Adrenal gland (tissue), 12 donors: ENCODE data around the gene ZDHHC14. TPM values are rescaled to one million over a fixed set of nuclear protein-coding genes. Genes with fewer than 3 reads are reported as not detected.

Experiments used
- DNase-seq, 7 donors: peaks; one replicate each; pipeline ENCODE4 v3.0.0-alpha.2; 2019 to 2020
- H3K27ac ChIP-seq, 5 donors: fragments of 200-600 bp; sonication (generic) in 4 of 5; 1 replicate in 3 of 5; 2 replicates in 2 of 5; pipeline versions ENCODE4 v1.5.1 to v1.8.0; 2016 to 2020; ENCODE audit warnings: mild to moderate bottlenecking in 1 of 5
- H3K27me3 ChIP-seq: fragments of 200-600 bp; 2 replicates; pipeline ENCODE4 v1.8.0; 2021
- H3K36me3 ChIP-seq, 2 donors: fragments of 200-600 bp; replicated peaks in 1 of 2; 1 replicate in 1 of 2; 2 replicates in 1 of 2; pipeline versions ENCODE4 v1.5.1 to v1.8.0; 2018 to 2022
- H3K4me1 ChIP-seq, 2 donors: fragments of 200-600 bp; replicated peaks in 1 of 2; 1 replicate in 1 of 2; 2 replicates in 1 of 2; pipeline versions ENCODE4 v1.5.1 to v1.8.0; 2018 to 2021
- H3K4me3 ChIP-seq, 4 donors: fragments of 200-600 bp; sonication (generic) in 3 of 4; one replicate each; pipeline ENCODE4 v1.5.1; 2016 to 2018
- H3K9me3 ChIP-seq, 3 donors: fragments of 200-600 bp; sonication (generic) in 1 of 3; replicated peaks in 1 of 3; 1 replicate in 2 of 3; 2 replicates in 1 of 3; pipeline versions ENCODE4 v1.5.1 to v1.8.0; 2016 to 2021
- POLR2A ChIP-seq, 2 donors: fragments of 450-650 bp; IDR thresholded peaks; one replicate each; pipeline ENCODE4 v1.6.1; 2017; ENCODE audit warnings: antibody characterized with exemption in 2 of 2, mild to moderate bottlenecking in 2 of 2, moderate library complexity in 1 of 2
- WGBS, 4 donors: extraction: QIAGEN DNeasy Blood & Tissue Kit in 2 of 4; methylation state at CpG; one replicate each; pipeline versions ENCODE4 v1.1.5 to v1.1.7; 2013 to 2017; 5-methylcytosine and 5-hydroxymethylcytosine counted together
- intact Hi-C, 2 donors: fragments of 100-400 bp; cut with DNase I; formaldehyde crosslinking; loops; one replicate each; pipeline versions ENCODE4 v1.14.1 to v1.15.0; 2022 to 2023
- polyA plus RNA-seq, 3 donors: library from polyadenylated mRNA; stranded (reverse); fragments of 200-250 nt in 2 of 3; fragments of 350-450 nt in 1 of 3; fragmentation: Illumina TruSeq in 1 of 3; extraction: RNeasy Lipid Tissue Mini Kit (QIAGEN cat#74804) in 1 of 3; gene quantifications; one replicate each; pipeline ENCODE4 v1.2.3, GENCODE V29; 2013 to 2014
- total RNA-seq, 9 donors: library from RNA; depleted of rRNA in 4 of 9; stranded (reverse); fragments of >200 nt in 4 of 9; fragments of 120-200 nt in 1 of 9; fragmentation: NEBNext Ultra II Directional in 1 of 9; extraction: Animal tissue kit (Norgen Biotek cat#: 25700) in 1 of 9; gene quantifications; one replicate each; pipeline versions ENCODE4 v1.1.0 to v1.2.4, GENCODE V29; 2013 to 2023
- TF ChIP-seq, protein P1 (sequence below), 6 experiments: fragments of 450-650 bp in 4 of 6; fragments of 200-600 bp in 2 of 6; sonication (generic) in 1 of 6; IDR thresholded peaks; 1 replicate in 5 of 6; 2 replicates in 1 of 6; pipeline versions ENCODE4 v1.5.1 to v1.8.0; 2016 to 2021; ENCODE audit warnings: antibody characterized with exemption in 6 of 6, mild to moderate bottlenecking in 2 of 6, moderate library complexity in 1 of 6
- donor health status: healthy with polysubstance abuse.
- donor health status: Bipolar disorder and iron deficiency.
- donor health status: DM: yes; HTN: yes; CAD: no.
- donor health status: DM: no; HTN: no; CAD: no.
- donor health status: DM: no; HTN: no; CAD: no.
- donor health status: DM: yes; HTN: yes; CAD: no.

The ZDHHC14 gene
- total and polyA plus RNA-seq, 12 donors, result 3.8 to 14.3 (median 8.8) TPM

DNA sequence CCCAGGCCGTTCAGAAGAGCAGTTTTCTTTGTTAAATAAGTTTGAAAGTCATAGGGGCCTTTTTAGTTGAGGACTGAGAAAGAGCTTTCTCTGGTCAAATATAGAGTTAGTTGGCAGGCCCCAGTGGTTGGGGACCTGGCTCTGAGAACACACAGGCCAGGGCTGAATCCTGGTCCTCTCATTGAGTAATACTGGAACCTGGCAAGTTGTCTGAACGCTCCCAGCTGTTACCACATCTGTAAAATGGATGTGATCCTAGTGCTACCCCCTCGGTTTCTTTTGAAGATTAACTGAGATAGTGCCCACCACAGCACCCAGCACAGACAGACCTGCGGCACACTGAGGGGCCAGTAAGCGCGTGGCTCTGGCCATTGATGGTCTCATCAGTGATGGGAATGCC, 215.5 kb downstream of the ZDHHC14 start:
- no peak overlapping the region for H3K27ac ChIP-seq
- DNase-seq, result peak in 1 of 7 donors; percentile 28
- 87 to 93% (median 89%) methylated on average over 5 to 6 of the region's 6 CpGs for WGBS, 4 donors
- no peaks in the 10 kb centered on the region for H3K27me3 ChIP-seq
- intact Hi-C loops, result loop anchor here in 1 of 2 donors (10.0 kb wide), 1 partner anchor 282 kb away; no protein-coding TSS in a partner anchor
- no peaks in the 10 kb centered on the region for H3K4me1 ChIP-seq
- H3K36me3 ChIP-seq, result no peaks in the 10 kb centered on the region
- no peak overlapping the region for H3K4me3 ChIP-seq
- H3K9me3 ChIP-seq, result no peaks in the 10 kb centered on the region
- no peak for TF ChIP-seq POLR2A (IDR thresholded peaks at IDR 0.05)
- TF ChIP-seq, protein P1, sequence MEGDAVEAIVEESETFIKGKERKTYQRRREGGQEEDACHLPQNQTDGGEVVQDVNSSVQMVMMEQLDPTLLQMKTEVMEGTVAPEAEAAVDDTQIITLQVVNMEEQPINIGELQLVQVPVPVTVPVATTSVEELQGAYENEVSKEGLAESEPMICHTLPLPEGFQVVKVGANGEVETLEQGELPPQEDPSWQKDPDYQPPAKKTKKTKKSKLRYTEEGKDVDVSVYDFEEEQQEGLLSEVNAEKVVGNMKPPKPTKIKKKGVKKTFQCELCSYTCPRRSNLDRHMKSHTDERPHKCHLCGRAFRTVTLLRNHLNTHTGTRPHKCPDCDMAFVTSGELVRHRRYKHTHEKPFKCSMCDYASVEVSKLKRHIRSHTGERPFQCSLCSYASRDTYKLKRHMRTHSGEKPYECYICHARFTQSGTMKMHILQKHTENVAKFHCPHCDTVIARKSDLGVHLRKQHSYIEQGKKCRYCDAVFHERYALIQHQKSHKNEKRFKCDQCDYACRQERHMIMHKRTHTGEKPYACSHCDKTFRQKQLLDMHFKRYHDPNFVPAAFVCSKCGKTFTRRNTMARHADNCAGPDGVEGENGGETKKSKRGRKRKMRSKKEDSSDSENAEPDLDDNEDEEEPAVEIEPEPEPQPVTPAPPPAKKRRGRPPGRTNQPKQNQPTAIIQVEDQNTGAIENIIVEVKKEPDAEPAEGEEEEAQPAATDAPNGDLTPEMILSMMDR (IDR thresholded peaks at IDR 0.05), result no peak

DNA sequence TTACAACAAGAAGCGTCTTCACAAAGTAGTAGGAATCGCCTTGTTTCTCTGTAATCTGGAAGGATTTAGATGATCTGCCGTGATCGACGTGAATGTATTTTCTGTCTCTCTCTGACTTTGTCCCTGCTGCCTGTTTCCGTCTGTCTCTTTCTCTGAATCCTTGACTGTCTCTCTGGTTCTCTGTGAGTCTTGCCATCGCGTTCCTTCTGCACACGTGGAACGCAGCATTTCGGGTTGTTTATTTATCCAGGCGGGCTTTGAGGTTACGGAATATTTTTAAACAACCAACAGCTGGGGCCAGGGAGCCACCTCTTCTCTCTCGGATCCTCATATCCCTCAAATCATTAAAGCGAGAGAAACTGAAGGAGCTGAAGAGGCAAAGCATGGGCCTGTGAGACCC, 215.9 kb downstream of the ZDHHC14 start:
- TF ChIP-seq, protein P1 (IDR thresholded peaks at IDR 0.05), result no peak
- TF ChIP-seq POLR2A (IDR thresholded peaks at IDR 0.05), result no peak
- Histone ChIP-seq H3K9me3 (no peaks in the 10 kb centered on the region), H3K27me3 (no peaks in the 10 kb centered on the region), H3K4me3 (no peak overlapping the region), H3K36me3 (no peaks in the 10 kb centered on the region), H3K4me1 (no peaks in the 10 kb centered on the region), H3K27ac (no peak overlapping the region)
- WGBS, 4 donors, result 88 to 93% (median 91%) methylated on average over 15 of the region's 15 CpGs
- no peak for DNase-seq
- intact Hi-C loops, result loop anchor here in 1 of 2 donors (10.0 kb wide), 1 partner anchor 282 kb away; no protein-coding TSS in a partner anchor

DNA sequence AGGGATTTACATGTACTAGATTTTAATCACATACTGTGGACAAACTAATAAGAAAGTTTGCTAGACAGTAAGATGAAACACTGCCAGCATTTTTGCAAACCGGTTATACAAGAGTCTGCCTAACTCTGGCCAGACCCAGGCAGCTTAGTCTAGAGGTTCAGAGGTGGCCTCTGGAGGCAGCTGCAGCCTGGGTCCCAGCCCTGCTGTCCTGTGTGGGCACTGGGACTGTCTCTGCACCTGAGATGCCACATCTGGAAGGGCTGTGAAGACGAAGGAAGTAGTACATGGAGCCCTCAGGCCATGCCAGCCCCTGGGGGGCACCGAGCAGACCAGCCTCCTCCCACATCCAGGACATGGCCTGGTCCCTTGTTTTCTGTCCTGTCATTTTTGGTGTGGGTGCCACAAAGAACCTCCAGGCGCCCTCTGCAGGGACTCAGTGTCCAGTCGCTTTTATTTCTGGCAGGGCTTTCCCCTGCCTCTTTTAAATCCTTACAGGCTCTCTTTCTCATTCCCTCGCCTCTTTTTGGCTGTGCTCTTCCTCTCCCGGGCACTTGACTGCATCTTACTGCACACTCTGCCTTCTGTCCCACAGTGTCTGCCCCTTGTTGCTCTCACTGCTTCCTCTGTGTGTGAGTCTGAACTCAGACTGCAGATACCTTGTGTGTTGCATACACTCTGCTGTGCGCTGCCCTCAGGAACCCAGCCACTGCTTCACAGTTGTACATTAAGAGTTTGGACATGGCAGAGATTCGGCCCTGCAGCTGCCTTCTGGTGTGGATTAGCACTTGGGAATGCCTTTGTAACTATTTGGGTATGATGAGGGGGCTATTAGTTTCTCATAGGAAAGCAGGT, 216.7 kb downstream of the ZDHHC14 start:
- H3K9me3 ChIP-seq, result no peaks in the 10 kb centered on the region
- no peaks in the 10 kb centered on the region for H3K4me1 ChIP-seq
- 35 to 48% (median 44%) methylated on average over 9 of the region's 9 CpGs for WGBS, 4 donors
- no peaks in the 10 kb centered on the region for H3K36me3 ChIP-seq
- no peak for TF ChIP-seq POLR2A (IDR thresholded peaks at IDR 0.05)
- TF ChIP-seq, protein P1 (IDR thresholded peaks at IDR 0.05), result peak; percentile 38 to 65 (median 60)
- intact Hi-C loops, result loop anchor here in 1 of 2 donors (10.0 kb wide), 1 partner anchor 283 kb away; no protein-coding TSS in a partner anchor
- no peak overlapping the region for H3K4me3 ChIP-seq
- no peak overlapping the region for H3K27ac ChIP-seq
- no peaks in the 10 kb centered on the region for H3K27me3 ChIP-seq
- DNase-seq, result peak; percentile 36 to 79 (median 62)

DNA sequence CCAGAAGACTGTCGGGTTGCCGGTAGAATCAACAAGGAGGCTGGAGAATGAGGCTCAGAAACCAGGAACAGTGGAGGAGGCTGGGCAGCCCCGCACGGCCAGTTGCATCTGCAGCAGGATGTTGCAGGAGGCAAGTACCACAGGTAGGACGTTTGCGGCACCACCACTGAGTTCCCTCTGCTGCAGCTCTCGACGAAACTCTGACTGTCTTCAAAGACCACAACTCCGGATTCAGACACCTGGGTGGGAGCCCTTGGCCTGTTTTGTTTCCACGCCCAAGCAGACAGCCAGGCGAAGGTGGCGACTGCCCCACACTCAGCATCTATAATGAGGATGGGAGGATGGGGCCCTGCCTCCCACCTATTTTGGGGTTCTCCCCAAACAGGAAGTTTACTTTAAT, 218.2 kb downstream of the ZDHHC14 start:
- intact Hi-C loops, result loop anchor here in 1 of 2 donors (10.0 kb wide), 1 partner anchor 284 kb away; no protein-coding TSS in a partner anchor
- WGBS, 4 donors, result 87 to 94% (median 92%) methylated on average over 12 of the region's 12 CpGs
- H3K27ac ChIP-seq, result no peak overlapping the region

More for the DNA sequence above, 218.2 kb downstream of the ZDHHC14 start:
- H3K4me1 ChIP-seq, result no peaks in the 10 kb centered on the region
- H3K4me3 ChIP-seq, result no peak overlapping the region
- H3K36me3 ChIP-seq, result no peaks in the 10 kb centered on the region
- no peaks in the 10 kb centered on the region for H3K9me3 ChIP-seq
- TF ChIP-seq POLR2A (IDR thresholded peaks at IDR 0.05), result no peak
- TF ChIP-seq, protein P1 (IDR thresholded peaks at IDR 0.05), result no peak
- no peaks in the 10 kb centered on the region for H3K27me3 ChIP-seq
- DNase-seq, result peak in 1 of 7 donors; percentile 41
